K562 (cell line): ENCODE data around the gene TAS2R40. TPM values are rescaled to one million over a fixed set of nuclear protein-coding genes. Genes with fewer than 3 reads are reported as not detected.

Source experiments
- ATAC-seq: fragments of 200-7000 bp; cut with Tn5 transposase; 3 replicates; pipeline ENCODE4 v1.9.1; 2020; ENCODE audit warnings: moderate library complexity
- BruUV-seq: library from RNA; stranded (reverse); fragments of 400-500 nt; replicated peaks from 2 replicates; lab custom pipeline; 2021; lab: Mats Ljungman, UMichigan
- CTCF ChIA-PET: fragments of 300-600 bp; formaldehyde crosslinking; extraction: SDS; loops from one replicate; lab custom pipeline; 2021; ENCODE audit warnings: low intra/inter-chr PET ratio; lab: Yijun Ruan, JAX
- POLR2A ChIA-PET: fragments of 300-600, 350-650 bp; sonication (Branson Sonifier 250); formaldehyde crosslinking; extraction: SDS; loops from one replicate; lab custom pipeline; 2021; ENCODE audit warnings: antibody characterized with exemption, inconsistent platforms; lab: Yijun Ruan, JAX
- DNase-seq, 4 experiments: peaks; one replicate each; pipeline versions ENCODE4 v3.0.0 to v3.0.0-alpha.2; 2011 to 2018; ENCODE audit warnings: low spot score in 3 of 4, mixed read lengths in 3 of 4; ENCODE audit errors: extremely low read depth in 1 of 4
- FAIRE-seq: peaks from 2 replicates; lab custom pipeline; 2011; peaks lifted over from hg19 to GRCh38; lab: Jason Lieb, UNC
- H2AFZ ChIP-seq: 2 replicates; pipeline ENCODE4 v1.6.0; 2011; ENCODE audit warnings: low read depth, low read length, control low read depth, inconsistent platforms
- H3K27ac ChIP-seq: fragments of 200-600 bp; 3 replicates; pipeline ENCODE4 v1.8.0; 2011; ENCODE audit warnings: low read depth, mild to moderate bottlenecking, control low read depth, inconsistent platforms, low read length, moderate library complexity, mixed read lengths; ENCODE audit errors: extremely low read depth
- H3K27me3 ChIP-seq, 2 experiments: fragments of 300-600 bp in 1 of 2; 2 replicates in 1 of 2; 3 replicates in 1 of 2; pipeline versions ENCODE4 v1.6.0 to v1.8.0; 2011; ENCODE audit warnings: inconsistent platforms in 2 of 2, low read length in 2 of 2, mild to moderate bottlenecking in 1 of 2, mixed read lengths in 1 of 2, moderate library complexity in 1 of 2; ENCODE audit not compliant: control insufficient read depth in 2 of 2, insufficient read depth in 2 of 2
- H3K36me3 ChIP-seq: fragments of 300-600 bp; 3 replicates; pipeline ENCODE4 v1.8.0; 2011; ENCODE audit warnings: mild to moderate bottlenecking, low read length, inconsistent platforms; ENCODE audit not compliant: control insufficient read depth, insufficient read depth
- H3K4me1 ChIP-seq, 2 experiments: fragments of 200-600 bp in 1 of 2; replicated peaks in 1 of 2; 2 replicates in 1 of 2; 3 replicates in 1 of 2; pipeline versions ENCODE4 v1.5.1 to v1.8.0; 2011; ENCODE audit warnings: inconsistent platforms in 2 of 2, low read length in 2 of 2, mild to moderate bottlenecking in 1 of 2, mixed read lengths in 1 of 2, moderate library complexity in 1 of 2; ENCODE audit not compliant: control insufficient read depth in 2 of 2, insufficient read depth in 2 of 2
- H3K4me2 ChIP-seq: 2 replicates; pipeline ENCODE4 v1.6.1; 2011; ENCODE audit warnings: low read length, control low read depth, inconsistent platforms, mixed read lengths; ENCODE audit not compliant: insufficient read depth
- H3K4me3 ChIP-seq: fragments of 200-600 bp; sonication (generic), shearing (Covaris generic); 2 replicates; pipeline ENCODE4 v1.5.1; 2016; ENCODE audit warnings: control low read depth, inconsistent platforms
- H3K79me2 ChIP-seq: fragments of 200-600 bp; 3 replicates; pipeline ENCODE4 v1.8.0; 2011; ENCODE audit warnings: low read length, inconsistent platforms; ENCODE audit not compliant: control insufficient read depth, insufficient read depth
- H3K9ac ChIP-seq, 2 experiments: 2 replicates each; pipeline versions ENCODE4 v1.6.0 to v1.6.1; 2011; ENCODE audit warnings: low read depth in 2 of 2, low read length in 2 of 2, control low read depth in 1 of 2, inconsistent platforms in 1 of 2, mild to moderate bottlenecking in 1 of 2, mixed read lengths in 1 of 2; ENCODE audit not compliant: insufficient read depth in 1 of 2
- H3K9me1 ChIP-seq: one replicate; pipeline ENCODE4 v1.6.0; 2011; ENCODE audit warnings: inconsistent platforms, mild to moderate bottlenecking, low read length, moderate library complexity; ENCODE audit not compliant: control insufficient read depth, insufficient read depth
- H3K9me3 ChIP-seq: replicated peaks from 2 replicates; pipeline ENCODE4 v1.5.1; 2011; ENCODE audit warnings: low read depth, low read length, inconsistent platforms; ENCODE audit not compliant: control insufficient read depth, insufficient read depth
- H4K20me1 ChIP-seq: replicated peaks from 2 replicates; pipeline ENCODE4 v1.6.1; 2011; ENCODE audit warnings: low read length, inconsistent platforms, mixed read lengths; ENCODE audit not compliant: control insufficient read depth, insufficient read depth
- ADNP ChIP-seq: fragments of 200-800 bp; sonication (Bioruptor generic); IDR thresholded peaks from 2 replicates; pipeline ENCODE4 v1.6.1; 2016; ENCODE audit warnings: missing genetic modification characterization, missing compliant biosample characterization
- BDP1 ChIP-seq: IDR thresholded peaks from 3 replicates; pipeline ENCODE4 v1.6.1; 2011; ENCODE audit not compliant: insufficient read length, insufficient read depth
- CSDE1 ChIP-seq, 2 experiments: fragments of 450-650 bp; IDR thresholded peaks; 2 replicates each; pipeline ENCODE4 v1.6.1; 2016; ENCODE audit warnings: mild to moderate bottlenecking in 1 of 2
- NR2C1 ChIP-seq, 2 experiments: fragments of 450-650 bp; IDR thresholded peaks; 2 replicates each; pipeline ENCODE4 v1.6.1; 2017; ENCODE audit warnings: mild to moderate bottlenecking in 2 of 2, antibody characterized with exemption in 1 of 2, inconsistent platforms in 1 of 2, missing compliant biosample characterization in 1 of 2, missing genetic modification characterization in 1 of 2
- RBFOX2 ChIP-seq: fragments of 200-400 bp; formaldehyde crosslinking; IDR thresholded peaks from 2 replicates; pipeline ENCODE4 v1.6.1; 2017; ENCODE audit warnings: low read depth, mild to moderate bottlenecking, low read length, moderate library complexity
- ZNF23 ChIP-seq: fragments of 250-450 bp; sonication (Bioruptor Pico); IDR thresholded peaks from 2 replicates; pipeline ENCODE4 v1.4.0; 2020; ENCODE audit warnings: mild to moderate bottlenecking
- ZNF282 ChIP-seq: sonication (generic); formaldehyde crosslinking; IDR thresholded peaks from 2 replicates; pipeline ENCODE4 v1.8.1; 2023; ENCODE audit warnings: missing genetic modification reagents
- WGBS: fragments of 100-300 bp; shearing (Covaris generic); methylation state at CpG from one replicate; pipeline ENCODE4 v1.1.6; 2016; ENCODE audit warnings: low coverage, mixed read lengths; ENCODE audit not compliant: insufficient coverage; ENCODE audit errors: missing lambda C conversion rate; 5-methylcytosine and 5-hydroxymethylcytosine counted together
- in situ Hi-C: fragments of 300-500 bp; cut with MboI; formaldehyde crosslinking; loops from 4 replicates; pipeline ENCODE4 v1.15.0; 2018; ENCODE audit warnings: inconsistent platforms, mixed read lengths
- intact Hi-C: fragments of 100-400 bp; cut with micrococcal nuclease; formaldehyde crosslinking; loops from 2 replicates; pipeline ENCODE4 v1.14.2; 2022
- polyA plus RNA-seq, 8 experiments: library from polyadenylated mRNA; depleted of rRNA in 4 of 8; stranded (reverse) in 5 of 8; unstranded in 3 of 8; fragments of >200 nt; fragmentation: Nextera tagmentation in 2 of 8; fragmentation: Illumina TruSeq in 1 of 8; extraction: Ambion mirVana in 2 of 8; extraction: Trizol in 1 of 8; gene quantifications; 2 replicates each; pipeline versions ENCODE4 v1.2.1 to v1.2.3, GENCODE V29; 2011 to 2014; ENCODE audit warnings: inconsistent platforms in 1 of 8, missing spikeins in 1 of 8
- total RNA-seq, 7 experiments: library from RNA; depleted of rRNA in 6 of 7; stranded (reverse); fragments of >200 nt in 6 of 7; fragmentation: Illumina TruSeq in 2 of 7; extraction: Trizol in 2 of 7; gene quantifications; 2 replicates each; pipeline versions ENCODE4 v1.2.1 to v1.2.3, GENCODE V29; 2011 to 2021; ENCODE audit warnings: low replicate concordance in 1 of 7

TAS2R40 gene
- total and polyA plus RNA-seq, 9 of the 15 experiments (the other 6 are each of a cell fraction or from before 2014, with no cell fraction given), result not detected

DNA sequence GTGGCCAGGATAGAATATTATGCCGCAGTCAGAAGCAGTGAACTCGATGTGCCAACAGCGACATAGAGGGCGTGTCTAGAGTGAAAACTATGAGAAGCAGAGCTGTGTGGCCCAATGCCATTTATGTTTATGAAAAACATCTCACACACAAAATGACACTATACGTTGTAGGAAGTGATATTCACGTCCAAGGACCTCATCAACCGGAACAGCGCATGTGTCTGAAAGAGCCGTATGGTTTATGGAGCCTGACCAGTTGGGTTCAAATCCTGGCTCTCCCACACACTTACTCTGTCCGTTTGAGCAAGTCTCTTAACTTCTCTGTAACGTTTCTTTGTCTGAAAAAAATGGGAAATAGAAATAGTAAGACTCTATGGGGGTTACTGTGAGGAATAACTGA lies 20.5 kb downstream of the TAS2R40 start:
- intact Hi-C loops, result loop anchor here (5.0 kb wide), 1 partner anchor 255 kb away; no protein-coding TSS in a partner anchor
- POLR2A ChIA-PET, result interaction anchor here (1.8 kb wide), 1 partner anchor 17 kb away, joined by 3 read pairs; no protein-coding TSS in a partner anchor
- in situ Hi-C loops, result loop anchor here (10.0 kb wide), 1 partner anchor 62 kb away; no protein-coding TSS in a partner anchor

DNA sequence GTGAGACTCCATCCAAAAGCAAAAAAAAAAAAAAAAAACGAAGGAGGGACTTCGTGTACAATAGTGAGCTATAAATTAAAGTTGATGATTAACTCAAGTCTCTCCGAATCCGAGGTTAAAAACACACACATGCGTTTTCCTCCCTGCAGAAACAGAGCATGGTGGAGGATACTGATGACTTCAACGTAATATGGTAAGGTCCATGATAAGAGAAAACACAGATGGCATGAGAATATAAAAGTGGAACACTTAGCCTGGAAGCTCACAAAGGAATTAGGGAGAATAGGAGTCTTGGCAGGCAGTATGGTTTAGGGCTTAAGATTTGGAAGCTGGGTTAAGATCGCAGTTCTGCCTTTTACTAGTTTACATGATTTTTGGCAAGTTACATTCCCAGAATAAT lies 21.3 kb downstream of the TAS2R40 start:
- Histone ChIP-seq H4K20me1 (no peaks in the 10 kb centered on the region), H3K27me3 (no peaks in the 10 kb centered on the region; a peak in 1 of 5 replicates), H3K9ac (no peak overlapping the region), H3K4me2 (no peak overlapping the region), H3K9me3 (no peaks in the 10 kb centered on the region), H3K36me3 (no peaks in the 10 kb centered on the region), H3K4me3 (no peak overlapping the region), H3K79me2 (no peaks in the 10 kb centered on the region), H2AFZ (peak overlapping the region; percentile 37; the same call in 1 of the 2 replicates)
- no TSS peak for BruUV-seq
- in situ Hi-C loops, result loop anchor here (10.0 kb wide), 1 partner anchor 62 kb away; no protein-coding TSS in a partner anchor
- ChIA-PET CTCF (interaction anchor here (0.7 kb wide), 2 partner anchors 57 to 60 kb away, joined by 3 to 5 read pairs; no protein-coding TSS in a partner anchor), POLR2A (interaction anchor here (1.8 kb wide), 1 partner anchor 16 kb away, joined by 3 read pairs; no protein-coding TSS in a partner anchor)
- FAIRE-seq, result no peak
- DNase-seq, result no peak
- WGBS, result 31% methylated on average over 7 of the region's 7 CpGs
- no peak for TF ChIP-seq CSDE1 (IDR thresholded peaks at IDR 0.05)
- no peak for TF ChIP-seq ZNF282 (CRISPR knock-in tag)
- TF ChIP-seq, all 486 proteins: peak for 0
- no peaks in the 10 kb centered on the region for H3K9me1 ChIP-seq
- no peak for ATAC-seq
- H3K27ac ChIP-seq, result no peak overlapping the region
- H3K4me1 ChIP-seq, result no peaks in the 10 kb centered on the region; a peak in 1 of 5 replicates
- intact Hi-C loops, result loop anchor here (5.0 kb wide), 1 partner anchor 254 kb away; no protein-coding TSS in a partner anchor

More for the DNA sequence above, 20.5 kb downstream of the TAS2R40 start:
- Histone ChIP-seq H3K9me1 (no peaks in the 10 kb centered on the region), H3K36me3 (no peaks in the 10 kb centered on the region), H3K27me3 (no peaks in the 10 kb centered on the region; a peak in 1 of 5 replicates), H3K4me1 (no peaks in the 10 kb centered on the region; a peak in 1 of 5 replicates), H3K4me3 (no peak overlapping the region), H3K4me2 (no peak overlapping the region), H3K9ac (no peak overlapping the region), H3K79me2 (no peaks in the 10 kb centered on the region), H2AFZ (no peak overlapping the region), H3K27ac (no peak overlapping the region), H3K9me3 (no peaks in the 10 kb centered on the region; the same call in 1 of the 2 replicates), H4K20me1 (no peaks in the 10 kb centered on the region)
- CTCF ChIA-PET, result interaction anchor here (0.7 kb wide), 1 partner anchor 61 kb away, joined by 3 read pairs; no protein-coding TSS in a partner anchor
- no TSS peak for BruUV-seq
- TF ChIP-seq ZNF23 (CRISPR knock-in tag) (no peak), NR2C1 (IDR thresholded peaks at IDR 0.05) (no peak), NR2C1 (tag; IDR thresholded peaks at IDR 0.05) (no peak), RBFOX2 (no peak), ADNP (tag) (no peak), BDP1 (no peak)
- FAIRE-seq, result no peak
- DNase-seq, result no peak
- 0 out of 3 replicates have a peak, but pooled peaks have one; percentile 9 for ATAC-seq
- WGBS, result 42% methylated on average over 11 of the region's 11 CpGs
